Measurements from ENCODE around the gene ZC3HAV1.
"Not testable (repeated sequence)": the region's sequence is repeated elsewhere in the genome, so short reads cannot be mapped to it uniquely, and the experiment has no call there.

Gene ZC3HAV1

GRCh38 chr7:139112741-139113250, 3.3 kb upstream of the ZC3HAV1 start:
- in situ Hi-C loops (cut with MboI; ENCODE audit: low sequenced_read_pairs), result no loop called here

- in situ Hi-C loops (cut with MboI; ENCODE audit: low sequenced_read_pairs), result no loop called here
Measured at GRCh38 chr7:139112316-139112715, 2.8 kb upstream of the ZC3HAV1 start.

GRCh38 chr7:139111811-139112301, 2.3 kb upstream of the ZC3HAV1 start:
- in situ Hi-C loops (cut with MboI; ENCODE audit: low sequenced_read_pairs), result no loop called here

GRCh38 chr7:139111147-139111546, 1.6 kb upstream of the ZC3HAV1 start:
- in situ Hi-C loops (cut with MboI; ENCODE audit: low sequenced_read_pairs), result no loop called here

- in situ Hi-C loops (cut with MboI; ENCODE audit: low sequenced_read_pairs), result no loop called here
Measured at GRCh38 chr7:139109983-139110411, 477 bp upstream of the ZC3HAV1 start.

GRCh38 chr7:139108266-139109187, 993 bp downstream of the ZC3HAV1 start:
- in situ Hi-C loops (cut with MboI; ENCODE audit: low sequenced_read_pairs), result no loop called here

- in situ Hi-C loops (cut with MboI; ENCODE audit: low sequenced_read_pairs), result no loop called here
Measured at GRCh38 chr7:139106959-139107358, 2.6 kb downstream of the ZC3HAV1 start.

- in situ Hi-C loops (cut with MboI; ENCODE audit: low sequenced_read_pairs), result not testable (repeated sequence)
Measured at GRCh38 chr7:139106227-139106626, 3.3 kb downstream of the ZC3HAV1 start.

- in situ Hi-C loops (cut with MboI; ENCODE audit: low sequenced_read_pairs), result no loop called here
Measured at GRCh38 chr7:139105484-139105883, 4.0 kb downstream of the ZC3HAV1 start.

- in situ Hi-C loops (cut with MboI; ENCODE audit: low sequenced_read_pairs), result no loop called here
Measured at GRCh38 chr7:139104091-139104450, 5.4 kb downstream of the ZC3HAV1 start.

- in situ Hi-C loops (cut with MboI; ENCODE audit: low sequenced_read_pairs), result no loop called here
Measured at GRCh38 chr7:139103057-139103815, 6.3 kb downstream of the ZC3HAV1 start.

- in situ Hi-C loops (cut with MboI; ENCODE audit: low sequenced_read_pairs), result not testable (repeated sequence)
Measured at GRCh38 chr7:139101637-139102158, 7.8 kb downstream of the ZC3HAV1 start.

GRCh38 chr7:139099172-139099947, 10.2 kb downstream of the ZC3HAV1 start:
- in situ Hi-C loops (cut with MboI; ENCODE audit: low sequenced_read_pairs), result no loop called here

- in situ Hi-C loops (cut with MboI; ENCODE audit: low sequenced_read_pairs), result no loop called here
Measured at GRCh38 chr7:139095194-139095659, 14.3 kb downstream of the ZC3HAV1 start.

GRCh38 chr7:139094596-139094995, 14.9 kb downstream of the ZC3HAV1 start:
- in situ Hi-C loops (cut with MboI; ENCODE audit: low sequenced_read_pairs), result no loop called here

GRCh38 chr7:139094030-139094429, 15.5 kb downstream of the ZC3HAV1 start:
- in situ Hi-C loops (cut with MboI; ENCODE audit: low sequenced_read_pairs), result no loop called here

- in situ Hi-C loops (cut with MboI; ENCODE audit: low sequenced_read_pairs), result not testable (repeated sequence)
Measured at GRCh38 chr7:139093512-139093911, 16.0 kb downstream of the ZC3HAV1 start.

GRCh38 chr7:139092090-139092796, 17.3 kb downstream of the ZC3HAV1 start:
- in situ Hi-C loops (cut with MboI; ENCODE audit: low sequenced_read_pairs), result no loop called here

- in situ Hi-C loops (cut with MboI; ENCODE audit: low sequenced_read_pairs), result no loop called here
Measured at GRCh38 chr7:139091677-139091996, 17.9 kb downstream of the ZC3HAV1 start.

GRCh38 chr7:139089118-139089517, 20.4 kb downstream of the ZC3HAV1 start:
- in situ Hi-C loops (cut with MboI; ENCODE audit: low sequenced_read_pairs), result no loop called here
